Keratinocyte (primary cell): ENCODE data around the gene EPHA6. TPM values are rescaled to one million over a fixed set of nuclear protein-coding genes. Genes with fewer than 3 reads are reported as not detected.

Experiments
- DNase-seq: peaks from one replicate; pipeline ENCODE4 v3.0.0-alpha.2; 2011; ENCODE audit warnings: low read depth, missing footprints, low spot score
- FAIRE-seq: peaks from 2 replicates; lab custom pipeline; 2011; peaks lifted over from hg19 to GRCh38; lab: Jason Lieb, UNC
- H2AFZ ChIP-seq: 2 replicates; pipeline ENCODE4 v1.6.0; 2012; ENCODE audit warnings: low read length, control low read depth, inconsistent platforms; ENCODE audit not compliant: control insufficient read depth
- H3K27ac ChIP-seq: 2 replicates; pipeline ENCODE4 v1.5.1; 2011; ENCODE audit warnings: low read length; ENCODE audit not compliant: control insufficient read depth, insufficient read depth
- H3K27me3 ChIP-seq: 3 replicates; pipeline ENCODE4 v1.6.0; 2011; ENCODE audit warnings: low read length; ENCODE audit not compliant: control insufficient read depth, insufficient read depth; ENCODE audit errors: extremely low read depth
- H3K36me3 ChIP-seq, 2 experiments: 2 replicates in 1 of 2; 3 replicates in 1 of 2; pipeline ENCODE4 v1.5.1; 2011; ENCODE audit warnings: low read length in 2 of 2, mild to moderate bottlenecking in 1 of 2; ENCODE audit not compliant: control insufficient read depth in 2 of 2, insufficient read depth in 2 of 2; ENCODE audit errors: extremely low read depth in 1 of 2
- H3K4me1 ChIP-seq: 3 replicates; pipeline ENCODE4 v1.5.1; 2011; ENCODE audit warnings: low read length; ENCODE audit not compliant: control insufficient read depth, insufficient read depth; ENCODE audit errors: extremely low read depth
- H3K4me2 ChIP-seq: 3 replicates; pipeline ENCODE4 v1.6.0; 2011; ENCODE audit warnings: low read depth, low read length; ENCODE audit not compliant: control insufficient read depth, insufficient read depth; ENCODE audit errors: extremely low read depth
- H3K4me3 ChIP-seq, 3 experiments: fragments of 200-600 bp in 1 of 3; sonication (generic) in 1 of 3; 2 replicates in 2 of 3; 3 replicates in 1 of 3; pipeline ENCODE4 v1.5.1; 2011 to 2016; ENCODE audit warnings: low read length in 3 of 3, mild to moderate bottlenecking in 3 of 3, control low read depth in 2 of 3, inconsistent platforms in 1 of 3, low read depth in 1 of 3, mixed read lengths in 1 of 3, mixed run types in 1 of 3, moderate library complexity in 1 of 3; ENCODE audit not compliant: control insufficient read depth in 2 of 3, insufficient read depth in 2 of 3; ENCODE audit errors: extremely low read depth in 1 of 3
- H3K79me2 ChIP-seq: 2 replicates; pipeline ENCODE4 v1.6.0; 2012; ENCODE audit warnings: low read length; ENCODE audit not compliant: control insufficient read depth, insufficient read depth
- H3K9ac ChIP-seq: 3 replicates; pipeline ENCODE4 v1.6.0; 2011; ENCODE audit warnings: low read length; ENCODE audit not compliant: control insufficient read depth, insufficient read depth; ENCODE audit errors: extremely low read depth
- H3K9me1 ChIP-seq: 3 replicates; pipeline ENCODE4 v1.6.0; 2011; ENCODE audit warnings: low read length; ENCODE audit not compliant: control insufficient read depth, insufficient read depth; ENCODE audit errors: extremely low read depth
- H3K9me3 ChIP-seq: 2 replicates; pipeline ENCODE4 v1.5.1; 2012; ENCODE audit warnings: low read depth, low read length; ENCODE audit not compliant: control insufficient read depth
- H4K20me1 ChIP-seq: 3 replicates; pipeline ENCODE4 v1.6.0; 2011; ENCODE audit warnings: low read length; ENCODE audit not compliant: control insufficient read depth, insufficient read depth; ENCODE audit errors: extremely low read depth
- CTCF ChIP-seq, 3 experiments: IDR thresholded peaks in 1 of 3; conservative IDR thresholded peaks in 1 of 3; optimal IDR thresholded peaks in 1 of 3; 2 replicates in 2 of 3; 3 replicates in 1 of 3; pipeline versions ENCODE3 to v1.5.1; 2011; ENCODE audit warnings: low read length in 3 of 3, mild to moderate bottlenecking in 3 of 3, moderate library complexity in 2 of 3, control low read depth in 1 of 3, inconsistent platforms in 1 of 3; ENCODE audit not compliant: insufficient read depth in 2 of 3; ENCODE audit errors: extremely low read depth in 1 of 3
- EZH2 ChIP-seq: IDR thresholded peaks from one replicate; pipeline ENCODE4 v1.6.1; 2012; ENCODE audit warnings: inconsistent platforms, mild to moderate bottlenecking, low read length, moderate library complexity
- dilution Hi-C: fragments of 300-500 bp; cut with MboI; formaldehyde crosslinking; loops from one replicate; pipeline ENCODE4 v1.7.0; 2020; ENCODE audit warnings: low sequenced_read_pairs; ENCODE audit not compliant: extremely low pct_ligation_motif_present
- polyA plus RNA-seq, 5 experiments: library from polyadenylated mRNA; depleted of rRNA in 3 of 5; stranded (reverse) in 3 of 5; stranded (forward) in 1 of 5; unstranded in 1 of 5; fragments of >200 nt; gene quantifications; 1 replicate in 1 of 5; 2 replicates in 3 of 5; 3 replicates in 1 of 5; pipeline versions ENCODE4 v1.2.1 to v1.2.3, GENCODE V29; 2011 to 2012; ENCODE audit warnings: missing spikeins in 2 of 5, low read depth in 1 of 5, low replicate concordance in 1 of 5

Gene EPHA6
- polyA plus RNA-seq, 1 donor (not counting 4 experiments of a cell fraction or from before 2014, with no cell fraction given), result not detected

DNA sequence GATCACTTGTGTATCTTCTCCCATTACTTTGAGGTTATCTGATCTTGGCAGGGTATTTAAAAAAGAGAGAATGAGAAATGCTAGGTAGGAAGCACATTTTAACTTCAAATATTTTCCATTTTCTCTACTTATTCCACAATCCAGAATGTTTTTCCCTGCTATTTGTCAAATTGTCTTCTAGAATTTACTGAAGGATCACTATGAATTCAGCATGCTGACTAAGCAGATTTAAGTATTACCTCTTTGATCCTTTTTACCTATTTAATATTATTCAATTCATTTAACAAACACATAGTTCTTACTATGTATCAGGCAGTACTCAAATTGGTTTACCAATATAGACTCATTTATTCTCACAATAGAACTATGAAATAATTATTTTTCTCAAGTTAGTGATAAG lies 486.7 kb downstream of the EPHA6 start:
- H3K4me3 ChIP-seq, result no peak overlapping the region
- no peak overlapping the region for H2AFZ ChIP-seq
- DNase-seq, result no peak
- H3K9me1 ChIP-seq, result no peaks in the 10 kb centered on the region
- H4K20me1 ChIP-seq, result no peaks in the 10 kb centered on the region
- no peak for FAIRE-seq
- no peaks in the 10 kb centered on the region for H3K9me3 ChIP-seq
- no peak overlapping the region for H3K9ac ChIP-seq
- dilution Hi-C loops, result no loop called here
- H3K4me2 ChIP-seq, result no peak overlapping the region
- no peaks in the 10 kb centered on the region for H3K36me3 ChIP-seq
- no peaks in the 10 kb centered on the region for H3K4me1 ChIP-seq
- H3K79me2 ChIP-seq, result no peaks in the 10 kb centered on the region
- H3K27me3 ChIP-seq, result no peaks in the 10 kb centered on the region
- TF ChIP-seq EZH2 (no peak), CTCF (optimal IDR thresholded peaks at IDR 0.05 in 1 of 3, IDR thresholded peaks at IDR 0.05 in 1 of 3, conservative IDR thresholded peaks at IDR 0.05 in 1 of 3; ENCODE audit: extremely low read depth in 1 of 3, insufficient read depth in 2 of 3, low read length in 3 of 3) (no peak)
- no peak overlapping the region for H3K27ac ChIP-seq

- dilution Hi-C loops, result no loop called here
- Histone ChIP-seq H3K4me2 (no peak overlapping the region), H3K9me3 (no peaks in the 10 kb centered on the region), H3K9me1 (no peaks in the 10 kb centered on the region), H3K4me3 (no peak overlapping the region), H3K9ac (no peak overlapping the region), H3K27ac (no peak overlapping the region), H3K36me3 (no peaks in the 10 kb centered on the region), H4K20me1 (no peaks in the 10 kb centered on the region), H2AFZ (no peak overlapping the region), H3K4me1 (no peaks in the 10 kb centered on the region), H3K79me2 (no peaks in the 10 kb centered on the region), H3K27me3 (no peaks in the 10 kb centered on the region)
- TF ChIP-seq CTCF (optimal IDR thresholded peaks at IDR 0.05 in 1 of 3, IDR thresholded peaks at IDR 0.05 in 1 of 3, conservative IDR thresholded peaks at IDR 0.05 in 1 of 3; ENCODE audit: extremely low read depth in 1 of 3, insufficient read depth in 2 of 3, low read length in 3 of 3) (no peak), EZH2 (no peak)
- no peak for FAIRE-seq
- no peak for DNase-seq
These were observed 491.8 kb downstream of the EPHA6 start for GRCh38 chr3:97306226-97306625.
